Measurements from ENCODE around the gene SPACA6. TPM values are rescaled to one million over a fixed set of nuclear protein-coding genes. Genes with fewer than 3 reads are reported as not detected.

The SPACA6 gene
- total RNA-seq, 1 experiment from 2014 or later = 4.9 TPM

GRCh38 chr19:51750400-51751094 lies 57.4 kb downstream of the SPACA6 start:
- in situ Hi-C loops (cut with HindIII; ENCODE audit: low pct_unique_long_range_greater_than_20kb, low sequenced_read_pairs) = no loop called here
- DNase-seq (ENCODE audit: low read depth) = no peak

- DNase-seq (ENCODE audit: low read depth) = peak; percentile 39
Measured at GRCh38 chr19:51751655-51752054, 58.5 kb downstream of the SPACA6 start, which contains the start of gene FPR1. Gene FPR1, minus strand, starts transcription at chr19:51751878. Its CDS starts 4,884 bp downstream, at chr19:51746994.

GRCh38 chr19:51754109-51754508 lies 61.0 kb downstream of the SPACA6 start:
- no peak for DNase-seq (ENCODE audit: low read depth)
- in situ Hi-C loops (cut with HindIII; ENCODE audit: low pct_unique_long_range_greater_than_20kb, low sequenced_read_pairs) = no loop called here

More at GRCh38 chr19:51751655-51752054, 58.5 kb downstream of the SPACA6 start, which contains the start of gene FPR1:
- in situ Hi-C loops (cut with HindIII; ENCODE audit: low pct_unique_long_range_greater_than_20kb, low sequenced_read_pairs) = no loop called here

GRCh38 chr19:51754770-51755169 lies 61.6 kb downstream of the SPACA6 start:
- in situ Hi-C loops (cut with HindIII; ENCODE audit: low pct_unique_long_range_greater_than_20kb, low sequenced_read_pairs) = no loop called here
- no peak for DNase-seq (ENCODE audit: low read depth)

Other genes starting within 250 kb of the SPACA6 start
- gene SIGLEC8, start 234.9 kb upstream of the SPACA6 start, total RNA-seq (2014; rRNA removed; shearing (Covaris generic); ENCODE audit: low replicate concordance) = not detected in 2 replicates
- gene CEACAM18, start 214.8 kb upstream of the SPACA6 start, total RNA-seq (2014; rRNA removed; shearing (Covaris generic); ENCODE audit: low replicate concordance) = not detected in 2 replicates
- not detected in 2 replicates for gene SIGLEC12, start 191.5 kb upstream of the SPACA6 start, total RNA-seq (2014; rRNA removed; shearing (Covaris generic); ENCODE audit: low replicate concordance)
- gene SIGLEC6, start 161.7 kb upstream of the SPACA6 start, total RNA-seq (2014; rRNA removed; shearing (Covaris generic); ENCODE audit: low replicate concordance) = not detected in 2 replicates
- 2.5 and 10.8 TPM in 2 replicates for gene ZNF175, start 122.0 kb upstream of the SPACA6 start, total RNA-seq (2014; rRNA removed; shearing (Covaris generic); ENCODE audit: low replicate concordance)
- not detected in 2 replicates for gene SIGLEC5, start 62.9 kb upstream of the SPACA6 start, total RNA-seq (2014; rRNA removed; shearing (Covaris generic); ENCODE audit: low replicate concordance)
- not detected in 2 replicates for gene SIGLEC14, start 46.5 kb upstream of the SPACA6 start, total RNA-seq (2014; rRNA removed; shearing (Covaris generic); ENCODE audit: low replicate concordance)
- not detected in 2 replicates for gene HAS1, start 30.7 kb downstream of the SPACA6 start, total RNA-seq (2014; rRNA removed; shearing (Covaris generic); ENCODE audit: low replicate concordance)
- gene FPR1, start 58.5 kb downstream of the SPACA6 start, total RNA-seq (2014; rRNA removed; shearing (Covaris generic); ENCODE audit: low replicate concordance) = not detected in 2 replicates
- gene FPR2, start 67.8 kb downstream of the SPACA6 start, total RNA-seq (2014; rRNA removed; shearing (Covaris generic); ENCODE audit: low replicate concordance) = 1.1 TPM in 1 of 2 replicates, not detected in the other
- gene FPR3, start 101.8 kb downstream of the SPACA6 start, total RNA-seq (2014; rRNA removed; shearing (Covaris generic); ENCODE audit: low replicate concordance) = not detected in 2 replicates
- not detected in 2 replicates for gene ZNF577, start 194.6 kb downstream of the SPACA6 start, total RNA-seq (2014; rRNA removed; shearing (Covaris generic); ENCODE audit: low replicate concordance)
- not detected in 2 replicates for gene ZNF649, start 211.7 kb downstream of the SPACA6 start, total RNA-seq (2014; rRNA removed; shearing (Covaris generic); ENCODE audit: low replicate concordance)
- gene ZNF613, start 234.1 kb downstream of the SPACA6 start, total RNA-seq (2014; rRNA removed; shearing (Covaris generic); ENCODE audit: low replicate concordance) = 0.78 and 4.4 TPM in 2 replicates